HepG2 (cell line): ENCODE measurements around the gene TMEM270. TPM values are rescaled to one million over a fixed set of nuclear protein-coding genes. Genes with fewer than 3 reads are reported as not detected.

Experiments
- ATAC-seq: fragments of 200-7000 bp; cut with Tn5 transposase; 3 replicates; pipeline ENCODE4 v1.9.1; 2020; ENCODE audit warnings: mild to moderate bottlenecking, moderate library complexity
- BruUV-seq: library from RNA; stranded (reverse); fragments of 400-500 nt; replicated peaks from 2 replicates; lab custom pipeline; 2021; lab: Mats Ljungman, UMichigan
- CTCF ChIA-PET: fragments of 300-600 bp; formaldehyde crosslinking; extraction: SDS; loops from one replicate; lab custom pipeline; 2021; ENCODE audit warnings: low total read pairs, inconsistent platforms, low intra/inter-chr PET ratio; lab: Yijun Ruan, JAX
- POLR2A ChIA-PET: fragments of 350-600 bp; sonication (Branson Sonifier 250); formaldehyde crosslinking; loops from one replicate; lab custom pipeline; 2020; ENCODE audit warnings: antibody characterized with exemption, inconsistent platforms; lab: Yijun Ruan, JAX
- DNase-seq: peaks from one replicate; pipeline ENCODE4 v3.0.0-alpha.2; 2015; ENCODE audit warnings: low spot score
- FAIRE-seq: peaks from 3 replicates; lab custom pipeline; 2011; peaks lifted over from hg19 to GRCh38; lab: Jason Lieb, UNC
- H2AFZ ChIP-seq: one replicate; pipeline ENCODE4 v1.6.1; 2011; ENCODE audit warnings: low read length, inconsistent platforms
- H3K27ac ChIP-seq: fragments of 300-600 bp; 3 replicates; pipeline ENCODE4 v1.8.0; 2011; ENCODE audit warnings: mixed run types, mild to moderate bottlenecking, mixed read lengths, low read length, inconsistent platforms; ENCODE audit not compliant: insufficient read depth; ENCODE audit errors: extremely low read length
- H3K27me3 ChIP-seq, 2 experiments: fragments of 200-600 bp in 1 of 2; 2 replicates in 1 of 2; 3 replicates in 1 of 2; pipeline versions ENCODE4 v1.6.0 to v1.8.0; 2011; ENCODE audit warnings: low read length in 2 of 2, mild to moderate bottlenecking in 2 of 2, moderate library complexity in 2 of 2, inconsistent platforms in 1 of 2; ENCODE audit not compliant: insufficient read depth in 2 of 2, control insufficient read depth in 1 of 2
- H3K36me3 ChIP-seq, 2 experiments: fragments of 200-600 bp in 1 of 2; replicated peaks in 1 of 2; 2 replicates in 1 of 2; 3 replicates in 1 of 2; pipeline versions ENCODE4 v1.5.1 to v1.8.0; 2011; ENCODE audit warnings: low read length in 2 of 2, inconsistent platforms in 1 of 2; ENCODE audit not compliant: insufficient read depth in 2 of 2, control insufficient read depth in 1 of 2
- H3K4me1 ChIP-seq: 2 replicates; pipeline ENCODE4 v1.5.1; 2012; ENCODE audit warnings: low read length, inconsistent platforms; ENCODE audit not compliant: insufficient read depth
- H3K4me2 ChIP-seq: 2 replicates; pipeline ENCODE4 v1.6.0; 2011; ENCODE audit warnings: low read depth, low read length, inconsistent platforms
- H3K4me3 ChIP-seq, 3 experiments: fragments of 200-600 bp in 1 of 3; sonication (generic), shearing (Covaris generic) in 1 of 3; replicated peaks in 1 of 3; 2 replicates each; pipeline ENCODE4 v1.5.1; 2011 to 2016; ENCODE audit warnings: low read length in 3 of 3, inconsistent platforms in 2 of 3, low read depth in 2 of 3, mild to moderate bottlenecking in 2 of 3, control low read depth in 1 of 3, mixed read lengths in 1 of 3; ENCODE audit not compliant: insufficient read depth in 1 of 3
- H3K79me2 ChIP-seq: one replicate; pipeline ENCODE4 v1.6.1; 2011; ENCODE audit warnings: low read length, inconsistent platforms; ENCODE audit not compliant: insufficient read depth
- H3K9ac ChIP-seq: 2 replicates; pipeline ENCODE4 v1.6.0; 2011; ENCODE audit warnings: mild to moderate bottlenecking, low read depth, low read length, inconsistent platforms; ENCODE audit not compliant: insufficient read depth
- H3K9me3 ChIP-seq: 2 replicates; pipeline ENCODE4 v1.5.1; 2012; ENCODE audit warnings: mild to moderate bottlenecking, low read length
- H4K20me1 ChIP-seq: 2 replicates; pipeline ENCODE4 v1.6.0; 2011; ENCODE audit warnings: inconsistent platforms, mild to moderate bottlenecking, low read length, moderate library complexity; ENCODE audit not compliant: insufficient read depth
- ESRRA ChIP-seq: sonication (generic); formaldehyde crosslinking; IDR thresholded peaks from 2 replicates; pipeline ENCODE4 v1.5.1; 2020; ENCODE audit warnings: mild to moderate bottlenecking, low read depth, missing genetic modification reagents
- PRDM4 ChIP-seq: sonication (generic); formaldehyde crosslinking; IDR thresholded peaks from 2 replicates; pipeline ENCODE4 v1.9.0; 2021; ENCODE audit warnings: missing genetic modification reagents, borderline replicate concordance
- ZNF430 ChIP-seq: sonication (generic); formaldehyde crosslinking; IDR thresholded peaks from 2 replicates; pipeline ENCODE4 v1.9.0; 2021; ENCODE audit warnings: mild to moderate bottlenecking, missing genetic modification reagents
- ZNF800 ChIP-seq: sonication (generic); formaldehyde crosslinking; IDR thresholded peaks from 2 replicates; pipeline ENCODE4 v1.4.0; 2020; ENCODE audit warnings: missing genetic modification reagents
- WGBS: methylation state at CpG from one replicate; pipeline ENCODE4 v1.1.6; 2017; ENCODE audit warnings: low lambda C conversion rate; 5-methylcytosine and 5-hydroxymethylcytosine counted together
- in situ Hi-C: cut with HindIII; loops from 2 replicates; pipeline ENCODE4 v1.10.0; 2017; ENCODE audit warnings: low pct_unique_long_range_greater_than_20kb; ENCODE audit not compliant: extremely low pct_ligation_motif_present
- intact Hi-C: fragments of 100-400 bp; cut with micrococcal nuclease; formaldehyde crosslinking; loops from one replicate; pipeline ENCODE4 v1.10.0; 2022; ENCODE audit not compliant: unreplicated experiment
- polyA plus RNA-seq, 8 experiments: library from polyadenylated mRNA; depleted of rRNA in 3 of 8; stranded (reverse) in 7 of 8; unstranded in 1 of 8; fragments of >200 nt; fragmentation: Illumina TruSeq in 4 of 8; extraction: Trizol in 4 of 8; gene quantifications; 2 replicates each; pipeline versions ENCODE4 v1.2.1 to v1.2.3, GENCODE V29; 2011 to 2016; ENCODE audit warnings: low read depth in 4 of 8, missing spikeins in 1 of 8, mixed read lengths in 1 of 8; ENCODE audit not compliant: insufficient read depth in 1 of 8
- total RNA-seq, 5 experiments: library from RNA; depleted of rRNA; stranded (reverse); fragments of >200 nt; fragmentation: Illumina TruSeq; extraction: Trizol; gene quantifications; 2 replicates each; pipeline ENCODE4 v1.2.3, GENCODE V29; 2016; ENCODE audit warnings: low read depth in 1 of 5

TMEM270 gene
- total and polyA plus RNA-seq, 2 of the 13 experiments (the other 11 are each of a cell fraction or from before 2014, with no cell fraction given) = not detected

- no peaks in the 10 kb centered on the region for H3K79me2 ChIP-seq
- H3K27me3 ChIP-seq = no peaks in the 10 kb centered on the region; a peak in 2 of 5 replicates
- no peak for TF ChIP-seq ZNF430
- no peak for TF ChIP-seq PRDM4 (CRISPR knock-in tag)
- TF ChIP-seq ZNF800 (CRISPR knock-in tag) = no peak
- TF ChIP-seq ESRRA (CRISPR knock-in tag) = no peak
- POLR2A ChIA-PET = no interaction called here
- no peak overlapping the region for H3K4me2 ChIP-seq
- no peaks in the 10 kb centered on the region for H3K9me3 ChIP-seq
- H3K9ac ChIP-seq = no peak overlapping the region
- H4K20me1 ChIP-seq = no peaks in the 10 kb centered on the region
- no peak overlapping the region for H3K27ac ChIP-seq
- no peak overlapping the region for H3K4me3 ChIP-seq
- intact Hi-C loops (no loop called here), in situ Hi-C loops (loop anchor here (5.0 kb wide), 1 partner anchor 44 kb away; no protein-coding TSS in a partner anchor)
- CTCF ChIA-PET = interaction anchor here (3.5 kb wide), 1 partner anchor 42 kb away, joined by 62 read pairs; no protein-coding TSS in a partner anchor
- no peaks in the 10 kb centered on the region for H3K36me3 ChIP-seq
- no peak for ATAC-seq
- no peak for DNase-seq
- WGBS = 2% methylated on average over 3 of the region's 3 CpGs
- no peak for FAIRE-seq
- BruUV-seq = no TSS peak
- H3K4me1 ChIP-seq = no peaks in the 10 kb centered on the region
- H2AFZ ChIP-seq = no peak overlapping the region
These were observed 48.0 kb upstream of the TMEM270 start for GRCh38 chr7:73812996-73813395.
